ENCODE measurements around the gene UPK3B. TPM values are rescaled to one million over a fixed set of nuclear protein-coding genes. Genes with fewer than 3 reads are reported as not detected.
A peak's percentile ranks its signal among the peaks of the same experiment; 100 is the strongest.
"Not testable (repeated sequence)": the region's sequence is repeated elsewhere in the genome, so short reads cannot be mapped to it uniquely, and the experiment has no call there.

Gene UPK3B
- total RNA-seq, 4 donors from 2014 or later: 3.0 to 11.6 (median 4.9) TPM; not detected in 1

DNA sequence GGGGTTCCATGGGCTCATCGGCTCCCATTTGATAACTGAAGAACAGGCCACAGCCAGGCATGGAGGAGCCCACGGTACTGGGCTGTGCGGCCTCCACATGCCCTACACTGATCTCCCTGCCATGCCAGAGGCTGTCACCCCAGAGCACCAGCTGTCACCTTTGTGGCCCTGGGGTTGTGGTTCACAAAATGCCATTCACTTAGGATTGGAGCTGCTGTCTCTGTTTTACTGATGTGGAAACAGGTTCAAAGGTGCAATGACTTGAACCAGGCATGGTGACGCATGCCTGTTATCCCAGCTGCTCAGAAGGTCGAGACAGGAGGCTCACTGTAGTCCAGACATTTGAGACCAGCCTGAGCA lies 4.3 kb upstream of the UPK3B start:
- no peaks in the 10 kb centered on the region for H3K9me3 ChIP-seq
- in situ Hi-C loops (cut with MboI; ENCODE audit: low pct_ligation_motif_present in 1 of 4, low pct_unique_long_range_greater_than_20kb in 1 of 4, low sequenced_read_pairs in 3 of 4) (loop anchor here in 1 of 4 donors (25.0 kb wide), 1 partner anchor 506 kb away; no protein-coding TSS in a partner anchor), intact Hi-C loops (cut with DNase I; ENCODE audit: low total_unique reads) (no loop called here)
- 71% methylated on average over 5 of the region's 5 CpGs; no CpG with 5 or more reads in 1 of the 2 donors for WGBS, 2 donors (ENCODE audit: low coverage in 1 of 2)
- no peak for TF ChIP-seq CTCF (IDR thresholded peaks at IDR 0.05)
- DNase-seq: no peak
- no peak overlapping the region for H3K4me3 ChIP-seq
- no peak overlapping the region for H3K27ac ChIP-seq
- H3K27me3 ChIP-seq: no peaks in the 10 kb centered on the region
- H3K4me1 ChIP-seq: peaks cover 0 to 4% (median 0%) of the 10 kb centered on the region in 4 donors
- H3K36me3 ChIP-seq: peaks cover 0 to 21% (median 2%) of the 10 kb centered on the region in 4 donors

DNA sequence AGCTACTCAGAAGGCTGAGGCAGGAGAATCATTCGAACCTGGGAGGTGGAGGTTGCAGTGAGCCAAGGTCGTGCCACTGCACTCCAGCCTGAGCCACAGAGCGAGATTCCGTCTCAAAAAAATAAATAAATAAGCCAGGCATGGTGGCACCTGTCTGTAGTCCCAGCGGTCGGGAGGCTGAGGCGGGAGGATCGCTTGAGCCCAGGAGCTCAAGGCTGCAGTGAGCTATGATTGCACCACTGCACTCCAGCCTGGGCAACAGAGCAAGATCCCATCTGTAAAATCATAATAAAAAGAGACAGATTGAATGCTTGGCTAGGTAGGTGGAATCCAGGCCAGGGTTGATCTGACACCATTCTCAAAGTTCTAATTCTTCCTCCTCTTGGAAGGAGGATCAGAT lies 3.7 kb upstream of the UPK3B start:
- intact Hi-C loops (cut with DNase I; ENCODE audit: low total_unique reads); H3K9me3 ChIP-seq; H3K4me3 ChIP-seq; H3K27ac ChIP-seq; H3K4me1 ChIP-seq; H3K27me3 ChIP-seq; DNase-seq: not testable (repeated sequence)
- 80 to 95% methylated on average over 1 to 8 of the region's 8 CpGs for WGBS, 2 donors (ENCODE audit: low coverage in 1 of 2)
- in situ Hi-C loops (cut with MboI; ENCODE audit: low pct_ligation_motif_present in 1 of 4, low pct_unique_long_range_greater_than_20kb in 1 of 4, low sequenced_read_pairs in 3 of 4): loop anchor here in 1 of 4 donors (25.0 kb wide), 1 partner anchor 506 kb away; no protein-coding TSS in a partner anchor
- H3K36me3 ChIP-seq: peaks cover 0 to 21% (median 2%) of the 10 kb centered on the region in 4 donors

GRCh38 chr7:76507723-76508406 lies 2.5 kb upstream of the UPK3B start:
- H3K4me1 ChIP-seq: peaks cover 2 to 6% (median 3%) of the 10 kb centered on the region in 4 donors
- WGBS, 2 donors (ENCODE audit: low coverage in 1 of 2): 76 to 77% methylated on average over 11 of the region's 11 CpGs
- intact Hi-C loops (cut with DNase I; ENCODE audit: low total_unique reads) (no loop called here), in situ Hi-C loops (cut with MboI; ENCODE audit: low pct_ligation_motif_present in 1 of 4, low pct_unique_long_range_greater_than_20kb in 1 of 4, low sequenced_read_pairs in 3 of 4) (loop anchor here in 1 of 4 donors (25.0 kb wide), 1 partner anchor 504 kb away; no protein-coding TSS in a partner anchor)
- no peak for DNase-seq
- H3K9me3 ChIP-seq: no peaks in the 10 kb centered on the region
- TF ChIP-seq EP300 (IDR thresholded peaks at IDR 0.05; ENCODE audit: low read depth) (no peak), POLR2A (IDR thresholded peaks at IDR 0.05) (no peak), CTCF (IDR thresholded peaks at IDR 0.05) (no peak), POLR2AphosphoS5 (IDR thresholded peaks at IDR 0.05) (no peak)
- no peak overlapping the region for H3K27ac ChIP-seq
- peaks cover 0 to 14% (median 2%) of the 10 kb centered on the region in 4 donors for H3K36me3 ChIP-seq
- no peak overlapping the region for H3K4me3 ChIP-seq
- H3K27me3 ChIP-seq: no peaks in the 10 kb centered on the region

DNA sequence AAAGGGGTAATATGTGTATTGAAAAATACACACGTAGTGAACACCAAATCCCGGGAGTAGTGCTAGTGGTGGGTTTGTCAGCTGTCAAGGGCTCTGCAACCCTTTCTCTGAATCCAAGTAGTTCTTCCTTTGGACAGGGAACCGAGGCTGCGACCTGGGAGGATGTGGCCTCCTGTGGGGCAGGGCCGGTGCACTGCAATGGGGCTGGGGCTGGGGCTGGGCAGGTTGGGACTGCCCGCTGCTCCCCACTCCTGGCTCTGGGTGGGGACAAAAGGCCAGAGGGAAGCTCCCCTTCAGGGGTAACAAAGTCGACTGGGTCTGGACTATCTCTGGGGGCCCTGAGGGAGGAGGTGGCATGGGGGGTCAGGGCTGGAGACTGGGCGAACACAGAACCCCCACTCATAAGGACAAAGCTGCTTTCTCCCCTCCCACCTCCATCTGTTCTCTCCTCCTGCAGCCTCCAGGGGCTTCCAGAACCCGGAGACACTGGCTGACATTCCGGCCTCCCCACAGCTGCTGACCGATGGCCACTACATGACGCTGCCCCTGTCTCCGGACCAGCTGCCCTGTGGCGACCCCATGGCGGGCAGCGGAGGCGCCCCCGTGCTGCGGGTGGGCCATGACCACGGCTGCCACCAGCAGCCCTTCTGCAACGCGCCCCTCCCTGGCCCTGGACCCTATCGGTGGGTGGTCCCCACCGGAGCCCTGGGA lies 1.0 kb downstream of the UPK3B start:
- H3K27me3 ChIP-seq; H3K9me3 ChIP-seq; intact Hi-C loops (cut with DNase I; ENCODE audit: low total_unique reads); DNase-seq; H3K36me3 ChIP-seq: not testable (repeated sequence)
- in situ Hi-C loops (cut with MboI; ENCODE audit: low pct_ligation_motif_present in 1 of 4, low pct_unique_long_range_greater_than_20kb in 1 of 4, low sequenced_read_pairs in 3 of 4): loop anchor here in 1 of 4 donors (25.0 kb wide), 1 partner anchor 501 kb away; no protein-coding TSS in a partner anchor
- WGBS, 2 donors (ENCODE audit: low coverage in 1 of 2): 71 to 92% methylated on average over 2 to 6 of the region's 24 CpGs
- Histone ChIP-seq H3K27ac (peak overlapping the region in 2 of 4 donors; percentile 62 to 75), H3K4me1 (peaks cover 7 to 17% (median 12%) of the 10 kb centered on the region in 4 donors), H3K4me3 (peak overlapping the region in 1 of 4 donors; percentile 10)

- in situ Hi-C loops (cut with MboI; ENCODE audit: low pct_ligation_motif_present in 1 of 4, low pct_unique_long_range_greater_than_20kb in 1 of 4, low sequenced_read_pairs in 3 of 4): loop anchor here in 1 of 4 donors (25.0 kb wide), 1 partner anchor 500 kb away; no protein-coding TSS in a partner anchor
- peak overlapping the region in 1 of 4 donors; percentile 10 for H3K4me3 ChIP-seq
- WGBS, 2 donors (ENCODE audit: low coverage in 1 of 2): no CpG with 5 or more reads among the region's 31 CpGs
- H3K27me3 ChIP-seq; H3K36me3 ChIP-seq; intact Hi-C loops (cut with DNase I; ENCODE audit: low total_unique reads); H3K9me3 ChIP-seq: not testable (repeated sequence)
- peaks cover 7 to 17% (median 12%) of the 10 kb centered on the region in 4 donors for H3K4me1 ChIP-seq
- peak overlapping the region; percentile 55 to 75 (median 60) for H3K27ac ChIP-seq
- DNase-seq: peak; percentile 54
Observed at GRCh38 chr7:76511911-76512885, 1.8 kb downstream of the UPK3B start.

Data from transverse colon (tissue), 4 donors.